GM19043 (cell line): ENCODE results near the gene TRPC4AP.

Experiments
- ATAC-seq: cut with Tn5 transposase; IDR thresholded peaks from one replicate; pipeline ENCODE4 v1.9.1; 2021; ENCODE audit warnings: low read depth; ENCODE audit not compliant: unreplicated experiment

The TRPC4AP gene

DNA sequence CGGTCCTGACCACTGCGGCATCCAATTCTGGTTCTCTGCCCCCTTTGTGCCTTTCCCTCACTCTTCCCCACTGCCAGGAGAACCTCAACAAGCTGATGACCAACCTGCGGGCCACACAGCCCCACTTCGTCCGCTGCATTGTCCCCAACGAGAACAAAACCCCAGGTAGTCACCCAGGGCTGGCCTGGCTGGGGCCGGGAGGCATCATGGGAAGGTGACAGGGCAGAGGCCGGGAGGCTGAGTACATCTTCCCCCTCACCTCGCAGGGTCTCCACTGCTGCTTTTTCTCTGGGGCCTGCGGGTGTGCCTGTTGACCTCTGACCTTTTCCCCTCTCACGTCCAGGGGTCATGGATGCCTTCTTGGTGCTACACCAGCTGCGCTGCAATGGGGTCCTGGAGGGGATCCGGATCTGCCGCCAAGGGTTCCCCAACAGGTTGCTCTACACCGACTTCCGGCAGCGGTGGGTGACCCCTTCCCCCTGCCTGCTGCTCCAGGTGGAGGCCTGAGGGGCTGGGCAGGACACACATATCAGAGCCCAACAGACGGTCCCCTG is 101.9 kb downstream of the TRPC4AP start:
- ATAC-seq, result no peak

DNA sequence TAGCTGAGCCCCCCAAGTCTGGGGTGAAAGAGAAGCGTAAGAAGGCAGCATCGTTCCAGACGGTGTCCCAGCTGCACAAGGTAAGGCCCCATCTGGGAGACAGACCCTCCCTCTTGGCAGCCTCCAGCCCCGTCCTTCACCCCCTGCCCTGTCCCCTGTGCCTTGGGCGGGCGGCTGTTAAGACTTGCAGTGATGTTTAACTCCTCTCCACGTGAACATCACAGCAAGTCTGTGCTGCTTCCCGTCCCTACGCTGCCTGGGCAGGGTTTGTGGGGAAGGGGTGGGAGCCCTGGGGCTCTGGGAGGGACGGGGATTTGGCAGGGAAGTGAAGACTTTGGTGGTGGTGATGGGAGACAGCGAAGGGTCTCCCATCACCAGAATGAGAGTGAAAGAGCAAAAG is 102.4 kb downstream of the TRPC4AP start:
- no peak for ATAC-seq

DNA sequence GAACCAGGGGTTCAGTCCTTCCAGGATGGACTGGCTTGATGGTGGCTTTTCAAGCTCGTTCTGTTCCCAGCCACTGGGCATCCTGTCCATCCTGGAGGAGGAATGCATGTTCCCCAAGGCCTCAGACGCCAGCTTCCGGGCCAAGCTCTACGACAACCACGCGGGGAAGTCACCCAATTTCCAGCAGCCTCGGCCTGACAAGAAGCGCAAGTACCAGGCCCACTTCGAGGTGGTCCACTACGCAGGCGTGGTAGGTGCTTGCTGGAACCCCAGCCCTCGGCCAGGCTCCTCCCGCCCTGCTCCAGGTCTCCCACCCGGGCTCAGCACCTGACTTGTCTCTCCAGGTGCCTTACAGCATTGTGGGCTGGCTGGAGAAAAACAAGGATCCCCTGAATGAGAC is 102.9 kb downstream of the TRPC4AP start:
- no peak for ATAC-seq

DNA sequence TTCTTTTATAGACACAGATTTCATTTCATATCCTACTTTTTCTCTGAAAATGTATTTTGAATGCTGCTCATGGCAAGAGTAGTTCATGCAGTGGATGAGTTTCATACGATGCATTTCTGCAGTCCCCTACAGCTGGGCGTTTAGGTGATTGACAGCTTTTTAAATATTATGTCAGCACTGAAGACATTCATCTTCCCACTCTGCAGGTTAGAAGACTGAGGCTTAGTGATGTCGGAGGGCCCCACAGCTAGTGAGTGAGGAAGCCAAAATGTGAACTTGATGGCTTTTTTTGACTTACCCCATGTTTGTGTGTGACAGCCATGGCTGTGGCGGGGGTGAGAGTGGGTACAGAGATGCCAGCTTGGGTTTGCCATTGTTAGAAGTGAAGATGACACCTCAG is 103.5 kb downstream of the TRPC4AP start:
- no peak for ATAC-seq

DNA sequence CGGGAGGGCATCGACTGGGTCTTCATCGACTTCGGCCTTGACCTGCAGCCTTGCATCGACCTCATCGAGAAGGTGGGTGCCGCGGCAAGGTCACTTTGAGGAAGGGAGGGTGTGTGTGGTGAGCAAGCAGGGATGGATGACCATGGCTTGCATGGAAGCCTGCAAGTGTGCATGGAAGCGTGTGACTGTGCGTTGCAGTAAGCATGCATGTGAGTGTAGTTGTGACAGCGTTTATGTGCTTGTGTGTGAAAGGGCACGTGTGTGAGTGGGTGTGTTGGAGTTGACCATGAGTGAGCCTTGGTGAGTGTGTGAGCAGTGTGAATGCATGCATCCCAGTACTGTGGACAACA is 104.4 kb downstream of the TRPC4AP start:
- ATAC-seq, result no peak

DNA sequence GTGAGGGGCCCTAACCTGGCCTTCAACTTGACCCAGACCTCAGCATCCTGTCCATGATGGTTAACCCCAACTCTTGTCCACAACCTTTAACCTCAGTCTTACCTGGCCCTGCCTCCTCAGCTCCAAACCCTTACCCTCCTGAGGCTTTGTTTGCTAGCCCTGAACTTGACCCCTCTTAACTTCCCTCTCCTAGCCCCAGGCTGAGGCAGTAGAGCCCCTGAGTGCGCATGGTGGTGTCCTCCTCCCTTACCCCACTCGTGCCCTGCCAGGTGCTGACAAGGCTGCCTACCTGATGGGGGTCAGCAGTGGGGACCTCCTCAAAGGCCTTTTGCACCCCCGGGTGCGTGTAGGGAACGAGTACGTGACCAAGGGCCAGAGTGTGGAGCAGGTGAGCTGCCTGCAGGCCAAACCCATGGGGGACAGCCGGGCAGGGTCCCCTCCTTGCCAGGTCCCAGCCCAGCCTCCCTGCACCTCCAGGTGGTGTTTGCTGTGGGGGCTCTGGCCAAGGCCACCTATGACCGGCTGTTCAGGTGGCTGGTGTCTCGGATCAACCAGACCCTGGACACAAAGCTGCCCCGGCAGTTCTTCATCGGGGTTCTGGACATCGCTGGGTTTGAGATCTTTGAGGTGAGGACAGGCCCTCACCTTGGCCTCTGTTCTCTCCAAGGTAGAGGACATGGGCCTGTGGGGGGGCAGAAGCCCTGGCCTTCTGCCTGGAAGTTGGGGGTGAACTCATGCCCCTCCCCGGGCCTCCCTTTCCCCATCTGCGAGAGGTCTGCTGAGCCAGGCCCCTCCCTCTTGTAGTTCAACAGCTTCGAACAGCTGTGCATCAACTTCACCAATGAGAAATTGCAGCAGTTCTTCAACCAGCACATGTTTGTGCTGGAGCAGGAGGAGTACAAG is 105.1 kb downstream of the TRPC4AP start:
- no peak for ATAC-seq

DNA sequence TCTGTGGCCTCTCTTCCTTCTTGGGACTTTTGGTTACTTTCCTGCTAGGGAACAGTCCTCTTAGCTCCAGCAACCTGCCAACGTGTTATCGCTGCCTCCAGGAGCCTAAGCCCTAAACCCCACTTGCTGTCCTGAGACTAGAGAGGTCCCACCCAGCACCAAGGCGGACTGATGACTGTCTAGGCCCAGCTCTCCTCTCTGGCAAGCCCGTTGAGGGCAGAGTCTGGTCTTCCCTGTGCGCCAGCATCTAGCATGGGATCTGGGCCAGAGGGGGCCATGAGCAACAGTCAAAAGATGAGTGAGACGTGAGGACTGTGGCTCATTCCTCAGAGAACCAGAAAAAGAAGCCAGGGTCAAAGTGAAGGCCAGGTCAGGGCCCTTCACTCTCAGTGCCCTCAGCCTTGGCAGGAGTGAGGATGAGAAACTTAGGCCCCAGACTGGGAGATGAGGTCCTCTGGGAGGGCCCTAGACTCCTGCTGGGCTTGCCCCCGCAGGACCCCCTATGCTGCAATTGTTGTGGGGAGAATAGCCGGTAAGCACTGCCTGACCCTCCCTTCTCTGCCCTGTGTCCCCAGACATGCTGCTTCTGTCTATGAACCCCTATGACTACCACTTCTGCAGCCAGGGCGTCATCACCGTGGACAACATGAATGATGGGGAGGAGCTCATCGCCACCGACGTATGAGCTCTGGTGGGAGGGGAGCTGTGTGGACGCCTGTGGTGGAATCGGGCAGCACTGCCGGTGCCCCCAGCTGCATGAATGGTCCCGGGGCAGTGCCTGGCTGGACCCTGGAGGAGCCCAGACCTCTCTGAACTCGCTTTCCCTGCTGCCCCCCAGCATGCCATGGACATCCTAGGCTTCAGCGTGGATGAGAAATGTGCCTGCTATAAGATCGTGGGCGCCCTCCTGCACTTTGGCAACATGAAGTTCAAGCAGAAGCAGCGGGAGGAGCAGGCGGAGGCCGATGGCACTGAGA is 106.0 kb downstream of the TRPC4AP start:
- ATAC-seq, result no peak

DNA sequence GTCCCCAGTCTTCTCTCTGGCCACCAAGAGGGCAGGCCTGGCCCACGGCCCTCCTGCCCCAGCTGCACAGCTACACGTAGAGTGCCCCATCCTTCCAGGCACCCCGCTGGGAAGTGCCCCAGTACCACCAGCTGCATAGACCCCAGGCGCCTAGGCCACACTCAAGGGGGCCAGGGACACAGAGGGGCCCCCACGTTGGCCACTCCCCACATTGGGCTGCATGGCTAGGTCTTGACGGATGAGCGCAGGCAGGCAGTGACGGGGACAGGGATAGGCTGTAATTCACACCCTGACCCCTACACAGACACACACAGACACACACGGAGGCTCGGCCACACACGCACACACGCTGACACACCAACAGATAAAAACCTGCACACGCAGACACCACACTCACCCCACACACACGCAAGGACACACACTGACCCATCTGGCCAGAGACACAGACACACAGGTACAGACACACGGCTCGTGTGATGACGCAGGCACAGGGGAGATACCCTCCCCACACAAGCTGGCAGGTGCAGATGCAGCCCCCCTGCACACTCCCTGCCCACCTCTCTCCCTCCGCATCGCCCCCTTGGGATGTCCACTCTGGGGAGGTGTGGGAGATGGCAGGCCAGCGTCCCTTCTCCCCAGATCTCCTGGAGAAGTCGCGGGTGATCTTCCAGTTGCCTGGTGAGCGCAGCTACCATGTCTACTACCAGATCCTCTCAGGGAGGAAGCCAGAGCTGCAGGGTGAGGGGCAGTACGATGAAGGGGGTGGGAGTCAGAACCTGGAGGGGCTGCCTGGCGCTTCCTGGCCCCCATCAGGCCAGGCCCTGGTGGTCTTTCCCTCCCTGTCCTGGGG is 106.9 kb downstream of the TRPC4AP start:
- ATAC-seq, result no peak

DNA sequence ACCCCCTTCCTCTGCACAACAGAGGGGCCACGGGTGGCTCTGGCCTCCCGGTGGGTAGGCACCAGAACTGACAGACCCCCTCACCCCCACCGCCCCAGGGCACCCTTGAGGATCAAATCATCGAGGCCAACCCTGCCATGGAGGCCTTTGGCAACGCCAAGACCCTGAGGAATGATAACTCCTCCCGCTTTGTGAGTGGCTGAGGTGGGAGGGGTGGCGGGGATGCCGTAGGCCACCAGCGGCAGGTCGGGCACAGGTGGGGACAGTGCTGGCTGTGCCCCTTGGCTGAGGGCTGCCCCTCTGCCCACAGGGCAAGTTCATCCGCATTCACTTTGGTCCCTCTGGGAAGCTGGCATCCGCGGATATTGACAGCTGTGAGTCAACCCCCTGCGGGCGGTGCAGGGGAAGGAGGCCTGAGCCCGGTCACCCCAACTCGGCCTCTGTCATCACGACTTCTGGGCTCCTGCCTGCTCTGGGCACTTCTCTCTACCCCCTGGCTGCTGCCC is 107.8 kb downstream of the TRPC4AP start:
- ATAC-seq, result no peak

DNA sequence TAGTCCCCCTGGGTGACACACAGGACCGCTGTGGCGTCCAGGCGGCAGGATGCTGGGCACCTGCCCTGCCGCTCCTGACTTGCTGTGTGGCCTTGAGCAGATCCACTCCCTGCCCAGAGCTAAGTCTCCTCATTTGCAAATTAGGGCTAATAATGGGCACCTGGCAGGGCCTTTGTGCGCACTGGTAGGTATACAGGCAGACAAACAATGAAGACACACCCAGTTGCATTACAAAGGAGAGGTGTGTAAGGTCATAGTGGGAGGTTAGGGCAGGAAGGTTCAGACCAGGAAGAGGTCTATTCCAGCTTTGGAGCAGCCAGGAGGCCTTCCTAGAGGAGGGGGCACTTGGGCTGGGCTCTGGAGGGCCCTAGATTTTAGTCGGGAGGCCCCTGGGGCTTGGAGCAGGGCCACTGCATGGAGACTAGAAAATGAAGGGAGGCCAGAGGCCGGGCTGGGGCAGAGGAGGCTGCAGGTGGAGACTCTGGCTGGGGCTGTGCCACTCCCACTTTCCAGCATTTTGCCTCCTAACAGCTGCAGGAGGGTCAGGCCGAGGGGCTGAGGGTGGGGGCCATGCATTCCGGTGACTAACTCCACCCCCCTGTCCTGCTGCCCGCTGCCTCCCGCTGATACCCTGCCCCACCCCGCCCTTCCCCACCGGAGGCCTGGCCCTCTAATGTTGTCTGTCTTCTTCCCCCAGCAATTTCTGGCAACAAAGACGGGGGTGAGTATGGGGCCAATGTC is 108.4 kb downstream of the TRPC4AP start:
- ATAC-seq, result no peak

DNA sequence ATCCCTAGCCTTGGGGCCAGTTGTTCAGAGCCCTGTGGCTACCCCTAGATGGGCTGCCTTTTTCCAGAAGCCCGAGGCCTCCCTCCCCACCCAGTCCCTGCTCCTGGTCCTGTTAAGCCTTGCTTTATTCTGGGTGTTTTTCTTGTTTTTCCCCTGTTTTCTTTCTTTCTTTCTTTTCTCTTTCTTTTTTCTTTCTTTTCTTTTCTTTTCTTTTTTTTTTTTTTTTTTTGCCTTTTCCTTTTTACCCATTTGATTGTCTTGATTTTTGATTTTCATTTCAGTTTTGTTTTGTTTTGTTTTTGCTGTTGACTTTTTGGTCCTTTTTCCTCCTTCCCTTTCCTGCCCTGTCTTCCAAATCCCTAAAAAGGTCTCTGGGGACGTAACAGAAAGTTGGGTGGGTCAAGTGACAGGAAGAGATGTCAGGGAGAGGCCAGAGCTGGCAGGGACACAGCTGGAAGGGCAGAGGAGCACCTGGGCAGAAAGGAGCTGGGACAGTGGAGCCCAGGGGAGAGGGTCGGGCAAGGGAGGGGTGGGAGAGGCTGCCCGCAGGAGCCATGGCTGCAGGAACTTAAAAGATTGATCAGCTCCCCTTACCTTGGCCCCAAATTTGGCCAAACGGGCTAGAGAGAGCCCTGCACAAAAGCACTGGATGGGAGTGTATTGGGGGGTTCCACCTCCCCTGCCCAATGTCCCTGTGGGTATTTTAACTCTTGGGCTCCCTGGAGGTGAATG is 109.4 kb downstream of the TRPC4AP start:
- no peak for ATAC-seq

DNA sequence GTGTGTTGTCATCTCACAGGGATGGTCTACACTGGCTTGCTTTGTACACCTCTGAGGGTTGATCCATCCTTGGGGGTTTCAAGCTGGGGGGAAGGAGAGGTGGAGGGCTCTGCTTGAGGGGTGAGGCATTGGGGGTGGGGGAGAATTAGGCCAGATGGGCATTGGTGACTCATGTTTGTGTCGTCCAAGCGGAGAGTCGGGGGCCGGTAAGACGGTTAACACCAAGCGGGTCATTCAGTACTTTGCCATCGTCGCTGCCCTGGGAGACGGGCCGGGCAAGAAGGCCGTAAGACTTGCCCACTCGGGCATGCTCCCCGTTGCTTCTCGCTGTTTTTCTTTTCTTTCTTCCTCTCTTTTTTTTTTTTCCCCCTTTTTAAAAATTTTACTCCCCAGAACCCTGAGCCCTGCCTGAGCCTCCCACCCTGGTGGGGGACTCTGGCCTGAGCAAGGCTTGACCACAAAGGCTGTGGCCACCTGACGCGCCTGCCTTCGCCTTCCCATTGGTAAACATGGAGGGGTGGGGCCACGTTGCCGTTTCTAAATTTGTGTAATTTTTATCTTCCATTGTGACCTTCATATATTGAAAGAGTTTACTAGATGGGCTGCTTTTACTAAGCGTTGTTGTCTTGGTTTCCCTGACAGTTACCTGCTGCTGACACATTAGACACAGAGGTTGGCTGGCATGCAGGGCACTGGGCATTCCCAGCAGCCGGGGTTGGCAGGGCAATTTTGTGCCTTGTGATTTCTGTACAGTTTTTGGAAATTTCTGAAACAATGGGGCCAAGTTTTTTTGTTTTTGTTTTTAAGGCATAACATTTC is 110.1 kb downstream of the TRPC4AP start:
- ATAC-seq, result no peak

DNA sequence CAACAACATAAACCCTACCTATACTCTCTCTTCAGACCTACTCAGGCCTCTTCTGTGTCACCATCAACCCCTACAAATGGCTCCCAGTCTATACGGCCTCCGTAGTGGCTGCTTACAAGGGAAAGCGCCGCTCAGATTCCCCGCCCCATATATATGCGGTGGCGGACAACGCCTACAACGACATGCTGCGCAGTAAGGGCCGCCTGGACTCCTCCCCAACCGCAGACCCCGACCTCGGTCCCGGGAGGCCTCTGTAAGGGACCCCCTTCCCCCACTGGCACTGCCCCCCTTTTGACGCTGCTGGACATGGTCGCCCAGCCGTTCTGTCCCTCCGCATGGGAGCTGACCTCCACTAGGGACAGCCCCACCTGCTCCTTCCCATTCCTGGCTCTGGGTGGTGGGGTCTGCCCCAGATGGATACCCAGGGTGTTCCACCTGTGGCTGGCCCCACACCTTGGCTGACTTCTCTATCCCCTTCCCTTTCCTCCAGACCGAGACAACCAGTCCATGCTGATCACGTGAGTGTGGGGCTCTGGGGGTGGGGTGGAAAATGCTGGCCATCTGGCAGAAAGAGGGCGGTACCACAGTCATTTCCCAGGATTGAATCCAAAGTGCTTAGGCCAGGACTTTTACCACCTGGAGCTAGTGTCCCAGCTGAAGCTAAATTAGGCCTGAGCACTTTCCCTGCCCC is 111.9 kb downstream of the TRPC4AP start:
- no peak for ATAC-seq

DNA sequence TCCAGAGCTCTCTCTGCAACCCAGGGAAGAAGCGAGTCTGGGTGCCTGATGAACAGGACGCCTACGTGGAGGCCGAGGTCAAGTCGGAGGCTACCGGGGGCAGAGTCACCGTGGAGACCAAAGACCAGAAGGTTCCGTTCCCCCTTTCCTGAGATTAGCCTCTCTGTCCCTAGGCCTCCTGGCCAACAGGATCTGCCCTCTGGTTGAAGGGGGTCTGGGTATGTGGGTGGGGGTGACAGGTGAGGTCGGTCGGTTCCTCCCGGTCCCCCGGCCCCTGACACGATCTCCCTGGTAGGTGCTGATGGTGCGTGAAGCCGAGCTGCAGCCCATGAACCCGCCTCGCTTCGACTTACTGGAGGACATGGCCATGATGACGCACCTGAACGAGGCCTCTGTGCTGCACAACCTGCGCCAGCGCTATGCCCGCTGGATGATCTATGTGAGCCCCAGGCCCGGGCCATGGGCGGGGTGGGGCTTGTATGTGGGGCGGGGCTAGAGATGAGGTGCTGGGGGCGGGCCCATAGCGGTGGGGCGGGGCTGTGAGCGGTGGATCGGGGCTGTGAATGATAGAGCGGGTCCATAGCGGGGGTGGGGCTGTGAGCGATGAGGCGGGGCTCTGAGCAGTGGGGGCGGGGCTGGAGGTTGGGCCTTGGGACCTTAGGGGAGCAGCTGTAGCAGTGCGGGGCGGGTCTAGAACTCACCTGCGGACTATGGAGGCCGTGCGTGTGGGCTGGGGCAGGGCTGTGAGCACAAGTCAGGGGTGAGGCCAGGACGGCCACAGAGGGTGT is 113.0 kb downstream of the TRPC4AP start:
- no peak for ATAC-seq

DNA sequence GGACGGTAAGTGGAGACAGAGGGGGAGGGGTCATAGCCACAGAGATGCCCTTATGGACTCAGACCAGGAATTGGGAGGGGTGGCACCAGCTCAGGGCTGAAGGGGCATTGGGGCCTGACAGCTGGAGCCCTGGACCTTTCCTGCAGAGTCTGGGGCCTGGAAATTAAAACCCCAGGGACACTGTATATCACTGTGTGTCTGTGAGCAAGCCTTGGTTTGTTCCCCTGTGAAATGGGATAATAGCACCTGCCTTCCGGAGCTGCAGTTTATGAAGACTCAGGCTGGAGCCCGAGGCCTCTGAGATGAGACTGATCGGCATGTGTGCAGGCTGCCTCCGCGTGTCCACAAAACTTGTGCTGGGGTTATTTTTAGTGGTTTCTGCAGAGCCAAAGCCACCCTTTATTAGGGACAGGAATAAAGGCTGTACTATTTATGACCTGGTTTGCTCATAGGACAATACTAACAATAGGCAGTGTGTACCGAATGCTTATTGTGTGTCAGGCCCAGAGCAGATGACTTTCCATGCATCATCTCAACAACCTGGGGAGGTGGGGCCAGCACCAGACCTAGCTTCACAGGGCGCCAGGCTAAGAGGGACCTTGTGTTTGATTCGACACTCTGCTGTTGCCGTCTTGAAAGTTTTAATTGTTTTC is 114.4 kb downstream of the TRPC4AP start:
- ATAC-seq, result no peak
